GM18507 (cell line): ENCODE results near the gene CASP9.

Source experiments
- DNase-seq: peaks from one replicate; pipeline ENCODE4 v3.0.0; 2011; ENCODE audit warnings: low read depth; ENCODE audit not compliant: insufficient read length; ENCODE audit errors: extremely low spot score
- FAIRE-seq: peaks from 2 replicates; lab custom pipeline; 2011; peaks lifted over from hg19 to GRCh38; lab: Jason Lieb, UNC

CASP9 gene

DNA sequence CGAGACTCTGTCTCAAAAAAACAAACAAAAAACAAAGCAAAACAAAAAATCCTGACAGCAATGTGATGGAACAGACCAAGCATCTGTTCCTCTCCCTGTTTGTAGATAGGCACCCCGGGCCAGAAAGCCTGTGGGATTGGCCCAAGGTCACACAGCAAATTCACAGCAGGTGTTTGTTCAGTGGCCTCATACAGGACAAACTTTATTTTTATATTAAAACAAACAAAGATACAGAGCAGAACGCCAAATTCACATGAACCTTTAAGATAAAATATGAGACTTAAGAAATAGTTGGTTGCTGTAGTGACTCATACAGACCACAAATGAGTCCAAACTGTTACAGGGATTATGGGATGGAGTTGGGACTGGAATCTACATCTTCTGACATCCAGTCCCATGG is 69.8 kb downstream of the CASP9 start:
- FAIRE-seq (no peak), DNase-seq (no peak)

DNA sequence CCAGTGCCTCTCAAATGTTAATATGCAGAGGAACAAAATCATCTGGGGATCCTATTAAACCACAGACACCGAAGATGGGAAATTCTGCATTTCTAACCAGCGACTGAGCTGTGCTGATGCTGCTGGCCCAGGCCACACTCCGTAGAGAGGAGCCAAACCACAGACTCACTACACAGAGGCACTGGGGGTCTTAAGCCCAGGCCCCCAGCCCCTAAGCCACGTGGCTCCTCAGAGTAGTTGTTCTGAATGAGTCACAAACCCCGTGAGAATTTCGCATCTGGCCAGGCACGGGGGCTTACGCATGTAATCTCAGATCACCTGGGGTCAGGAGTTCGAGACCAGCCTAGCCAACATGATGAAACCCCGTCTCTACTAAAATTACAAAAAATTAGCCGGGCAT is 70.3 kb downstream of the CASP9 start:
- FAIRE-seq (no peak), DNase-seq (no peak)

GRCh38 chr1:15452866-15453571 is 71.0 kb downstream of the CASP9 start:
- FAIRE-seq (no peak), DNase-seq (no peak)

DNA sequence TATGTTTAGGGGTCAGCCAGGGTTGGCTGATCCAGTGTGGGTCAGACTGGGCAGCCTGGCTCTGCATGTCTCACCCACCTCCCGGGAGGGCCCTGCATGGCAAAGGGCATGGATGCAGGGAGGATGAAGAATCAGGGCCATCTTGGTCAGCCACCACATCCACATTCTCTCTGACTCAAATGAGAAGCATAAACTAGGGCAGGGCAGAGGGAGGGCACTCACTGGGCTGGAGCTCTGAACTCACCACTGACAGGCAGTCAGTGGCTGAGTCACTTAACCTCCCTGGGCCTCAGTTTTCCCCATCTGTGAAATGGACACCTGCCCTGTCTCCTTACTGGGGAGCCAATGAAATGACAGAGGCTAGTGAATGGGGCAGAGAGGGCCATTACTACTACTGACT is 71.8 kb downstream of the CASP9 start:
- no peak for FAIRE-seq
- no peak for DNase-seq

DNA sequence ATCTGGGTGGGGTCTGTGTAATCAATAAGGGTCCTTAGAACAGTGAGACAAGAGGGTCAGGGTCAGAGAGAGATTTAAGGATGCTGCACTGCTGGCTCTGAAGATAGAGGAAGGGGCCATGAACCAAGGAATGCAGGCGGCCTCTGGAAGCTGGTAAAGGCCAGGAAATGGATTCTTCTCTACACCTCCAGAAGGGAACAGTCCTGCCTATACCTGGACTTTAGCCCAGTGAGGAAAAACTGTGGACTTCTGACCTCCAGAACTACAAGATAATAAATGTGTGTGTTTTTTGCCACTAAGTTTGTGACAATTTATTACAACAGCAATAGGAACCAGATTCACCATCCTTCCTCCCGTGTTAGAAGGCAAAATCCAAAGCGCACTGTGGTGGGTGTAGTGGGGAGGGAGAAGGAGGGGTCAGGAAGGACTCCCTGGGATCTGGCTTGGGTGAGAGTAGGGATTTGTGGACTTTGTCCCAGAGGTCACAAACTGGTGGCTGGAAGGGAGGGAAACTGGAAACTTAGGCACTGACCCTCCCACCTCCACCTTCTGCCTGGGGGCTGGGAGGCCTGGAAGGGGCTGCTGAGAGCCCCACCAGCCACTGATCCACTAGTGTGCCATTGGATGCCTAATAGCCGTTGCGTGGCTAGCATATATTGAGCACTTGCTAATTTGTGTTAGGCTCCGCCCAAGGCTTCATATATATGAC is 72.8 kb downstream of the CASP9 start:
- FAIRE-seq = no peak

DNA sequence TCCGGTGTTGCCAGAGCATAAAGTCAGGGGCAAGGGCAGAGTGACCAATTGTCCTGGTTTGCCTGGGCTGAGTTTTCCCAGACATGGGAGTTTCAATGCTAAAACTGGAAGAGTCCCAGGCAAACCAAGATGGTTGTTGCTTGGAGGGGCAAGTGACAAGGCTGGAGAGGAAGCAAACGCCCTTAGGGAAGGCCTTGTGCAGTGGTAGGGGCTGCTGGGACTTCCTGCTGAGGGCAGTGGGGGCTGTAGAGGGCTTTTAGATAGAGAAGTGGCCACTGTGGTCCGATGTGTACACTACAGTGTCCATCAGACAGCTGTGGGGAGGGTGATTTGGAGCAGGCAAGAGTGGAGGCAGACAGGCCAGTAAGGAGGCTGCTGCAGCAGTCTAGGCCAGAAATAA is 74.4 kb downstream of the CASP9 start:
- DNase-seq (no peak), FAIRE-seq (no peak)

More for the DNA sequence above, 72.8 kb downstream of the CASP9 start:
- DNase-seq = no peak

DNA sequence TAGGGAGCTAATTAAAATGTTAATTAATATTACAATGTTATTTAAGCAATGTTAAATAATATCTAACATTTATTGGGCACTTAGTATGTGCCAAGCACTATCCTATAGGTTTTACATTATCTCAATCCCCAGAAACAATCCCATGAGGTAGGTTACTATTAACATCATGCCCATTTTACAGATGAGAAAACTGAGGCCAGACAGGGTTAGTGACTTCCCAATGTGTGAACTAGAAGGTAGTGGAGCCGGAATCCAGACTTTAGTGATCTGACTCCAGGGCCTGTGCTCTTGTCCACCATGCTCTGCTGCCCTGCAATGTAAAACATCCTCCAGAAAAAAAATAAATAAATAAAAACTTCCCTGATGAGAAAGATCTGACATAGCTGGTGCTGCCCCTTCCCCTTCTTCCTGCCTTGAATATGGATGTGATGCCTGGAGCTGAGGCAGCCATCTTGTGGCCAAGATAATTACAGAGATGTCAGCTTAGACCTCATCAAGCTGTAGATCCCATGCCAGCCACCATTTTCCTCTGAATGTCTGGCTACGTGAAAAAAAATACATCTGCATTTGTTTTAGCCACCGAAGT is 75.0 kb downstream of the CASP9 start:
- FAIRE-seq = no peak
- DNase-seq = no peak

- DNase-seq (no peak), FAIRE-seq (no peak)
Measured at GRCh38 chr1:15446212-15446611, 77.8 kb downstream of the CASP9 start.

DNA sequence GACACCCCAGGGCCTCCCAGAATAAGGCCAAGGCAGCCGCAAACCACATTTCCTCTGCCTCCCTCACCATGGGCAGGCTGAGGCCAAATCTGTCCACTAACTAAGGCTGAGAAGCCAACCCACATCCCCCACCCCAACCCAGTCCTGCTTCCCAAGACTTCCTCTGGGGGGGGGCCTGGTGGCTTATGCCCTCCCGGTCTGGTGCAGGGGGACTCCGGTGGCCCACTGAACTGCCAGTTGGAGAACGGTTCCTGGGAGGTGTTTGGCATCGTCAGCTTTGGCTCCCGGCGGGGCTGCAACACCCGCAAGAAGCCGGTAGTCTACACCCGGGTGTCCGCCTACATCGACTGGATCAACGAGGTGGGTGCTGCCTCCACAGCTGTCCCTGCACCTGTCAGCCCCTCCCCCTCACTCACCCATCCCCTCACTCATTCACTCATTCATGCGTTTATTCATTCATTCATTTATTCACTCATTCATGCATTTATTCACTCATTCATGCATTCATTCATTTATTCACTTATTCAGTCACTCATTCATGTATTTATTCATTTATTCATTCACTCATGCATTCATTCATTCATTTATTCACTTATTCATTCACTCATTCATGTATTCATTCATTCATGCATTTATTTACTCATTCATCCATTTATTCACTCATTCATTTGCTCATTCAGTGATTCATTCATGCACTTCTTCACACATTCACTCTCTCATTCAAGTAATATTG is 78.5 kb downstream of the CASP9 start:
- DNase-seq (no peak), FAIRE-seq (no peak)

GRCh38 chr1:15444468-15445389 is 79.3 kb downstream of the CASP9 start:
- DNase-seq (no peak), FAIRE-seq (no peak)

GRCh38 chr1:15443281-15443680 is 80.7 kb downstream of the CASP9 start:
- FAIRE-seq (no peak), DNase-seq (no peak)

DNA sequence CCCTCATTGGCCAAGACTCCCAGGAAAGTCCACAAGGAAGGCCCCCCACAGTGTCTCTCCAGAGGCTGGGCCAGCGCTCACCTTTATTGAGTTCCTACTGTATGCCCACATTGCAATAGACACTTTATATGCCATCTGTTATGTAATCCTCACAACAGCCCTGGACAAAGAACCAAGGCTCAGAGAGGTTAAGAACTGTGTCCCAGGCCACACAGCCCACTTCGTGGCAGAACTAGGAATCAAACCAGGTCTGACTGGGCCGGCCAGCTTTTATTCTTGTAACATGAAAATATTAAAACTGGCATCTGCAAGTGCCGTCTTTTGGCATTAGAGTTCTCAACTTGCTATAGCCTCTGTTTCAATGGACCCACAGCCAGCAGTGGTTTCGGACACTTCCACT is 81.3 kb downstream of the CASP9 start:
- DNase-seq (no peak), FAIRE-seq (no peak)

- DNase-seq (no peak), FAIRE-seq (no peak)
Measured at GRCh38 chr1:15442119-15442518, 81.9 kb downstream of the CASP9 start.
